ENCODE measurements around the gene HINFP. TPM values are rescaled to one million over a fixed set of nuclear protein-coding genes. Genes with fewer than 3 reads are reported as not detected.
"Not testable (repeated sequence)": the region's sequence is repeated elsewhere in the genome, so short reads cannot be mapped to it uniquely, and the experiment has no call there.

HINFP gene
- total RNA-seq, 2 donors from 2014 or later = 11.9 to 28.3 TPM

GRCh38 chr11:119166368-119167076, 45.1 kb downstream of the HINFP start:
- intact Hi-C loops (cut with DNase I) = no loop called here
- no peak for TF ChIP-seq POLR2A (IDR thresholded peaks at IDR 0.05)
- TF ChIP-seq, protein P1, sequence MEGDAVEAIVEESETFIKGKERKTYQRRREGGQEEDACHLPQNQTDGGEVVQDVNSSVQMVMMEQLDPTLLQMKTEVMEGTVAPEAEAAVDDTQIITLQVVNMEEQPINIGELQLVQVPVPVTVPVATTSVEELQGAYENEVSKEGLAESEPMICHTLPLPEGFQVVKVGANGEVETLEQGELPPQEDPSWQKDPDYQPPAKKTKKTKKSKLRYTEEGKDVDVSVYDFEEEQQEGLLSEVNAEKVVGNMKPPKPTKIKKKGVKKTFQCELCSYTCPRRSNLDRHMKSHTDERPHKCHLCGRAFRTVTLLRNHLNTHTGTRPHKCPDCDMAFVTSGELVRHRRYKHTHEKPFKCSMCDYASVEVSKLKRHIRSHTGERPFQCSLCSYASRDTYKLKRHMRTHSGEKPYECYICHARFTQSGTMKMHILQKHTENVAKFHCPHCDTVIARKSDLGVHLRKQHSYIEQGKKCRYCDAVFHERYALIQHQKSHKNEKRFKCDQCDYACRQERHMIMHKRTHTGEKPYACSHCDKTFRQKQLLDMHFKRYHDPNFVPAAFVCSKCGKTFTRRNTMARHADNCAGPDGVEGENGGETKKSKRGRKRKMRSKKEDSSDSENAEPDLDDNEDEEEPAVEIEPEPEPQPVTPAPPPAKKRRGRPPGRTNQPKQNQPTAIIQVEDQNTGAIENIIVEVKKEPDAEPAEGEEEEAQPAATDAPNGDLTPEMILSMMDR (IDR thresholded peaks at IDR 0.05) = no peak
- no peak overlapping the region for H3K27ac ChIP-seq

DNA sequence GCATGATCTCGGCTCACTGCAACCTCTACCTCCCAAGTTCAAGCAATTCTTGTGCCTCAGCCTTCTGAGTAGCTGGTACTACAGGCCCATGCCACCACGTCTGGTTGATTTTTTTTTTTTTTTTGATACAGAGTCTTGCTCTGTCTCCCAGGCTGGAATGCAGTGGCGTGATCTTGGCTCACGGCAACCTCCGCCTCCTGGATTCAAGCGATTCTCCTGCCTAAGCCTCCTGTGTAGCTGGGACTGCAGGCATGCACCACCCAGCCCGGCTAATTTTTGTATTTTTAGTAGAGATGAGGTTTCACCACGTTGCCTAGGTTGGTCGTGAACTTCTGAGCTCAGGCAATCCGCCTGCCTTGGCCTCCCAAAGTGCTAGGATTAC, 45.7 kb downstream of the HINFP start:
- ATAC-seq = not testable (repeated sequence)

More at GRCh38 chr11:119166368-119167076, 45.1 kb downstream of the HINFP start:
- 56 to 80% methylated on average over 5 to 7 of the region's 8 CpGs for WGBS, 2 donors
- no peak overlapping the region for H3K4me3 ChIP-seq
- peaks cover 17% of the 10 kb centered on the region for H3K4me1 ChIP-seq
- ATAC-seq (no peak), DNase-seq (no peak)
- H3K36me3 ChIP-seq (replicated peaks in 1 of 2; ENCODE audit: insufficient read depth in 1 of 2, low read depth in 2 of 2) = no peaks in the 10 kb centered on the region
- H3K9me3 ChIP-seq = no peaks in the 10 kb centered on the region
- no peaks in the 10 kb centered on the region for H3K27me3 ChIP-seq

DNA sequence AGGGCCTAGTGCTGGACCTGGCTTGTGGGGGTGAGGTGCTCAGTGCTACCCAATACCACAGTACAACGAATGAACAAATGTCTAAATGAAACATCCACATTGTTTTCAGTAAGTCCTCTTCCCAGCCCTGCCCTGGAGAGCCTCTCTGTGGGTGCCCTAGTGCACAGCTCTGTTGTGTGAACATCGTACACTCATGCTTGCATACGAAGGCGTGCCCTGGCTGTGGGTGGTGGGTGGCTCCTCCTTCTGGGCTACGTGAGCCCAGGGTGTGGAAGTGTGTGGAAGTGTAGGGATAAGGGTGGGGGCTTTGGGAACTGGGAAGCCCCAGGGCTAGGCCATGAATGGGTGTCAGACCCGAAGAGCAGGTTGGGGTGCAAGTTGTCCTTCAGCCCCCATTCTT, 46.6 kb downstream of the HINFP start:
- no peaks in the 10 kb centered on the region for H3K9me3 ChIP-seq
- no peak for DNase-seq
- ATAC-seq = no peak
- intact Hi-C loops (cut with DNase I) = no loop called here
- H3K27ac ChIP-seq = peak overlapping the region in 1 of 4 donors; percentile 94
- TF ChIP-seq POLR2A (IDR thresholded peaks at IDR 0.05) = no peak
- TF ChIP-seq, protein P1 (IDR thresholded peaks at IDR 0.05) = no peak
- H3K4me1 ChIP-seq = peaks cover 21% of the 10 kb centered on the region
- 59 to 64% methylated on average over 3 to 6 of the region's 6 CpGs for WGBS, 2 donors
- H3K36me3 ChIP-seq (replicated peaks in 1 of 2; ENCODE audit: insufficient read depth in 1 of 2, low read depth in 2 of 2) = no peaks in the 10 kb centered on the region
- H3K4me3 ChIP-seq = no peak overlapping the region
- H3K27me3 ChIP-seq = no peaks in the 10 kb centered on the region

More for the DNA sequence above, 45.7 kb downstream of the HINFP start:
- H3K27ac ChIP-seq; H3K4me3 ChIP-seq; DNase-seq; H3K27me3 ChIP-seq; H3K9me3 ChIP-seq; H3K36me3 ChIP-seq (replicated peaks in 1 of 2; ENCODE audit: insufficient read depth in 1 of 2, low read depth in 2 of 2); intact Hi-C loops (cut with DNase I): not testable (repeated sequence)
- peaks cover 21% of the 10 kb centered on the region for H3K4me1 ChIP-seq
- WGBS, 2 donors = 76 to 80% methylated on average over 10 of the region's 10 CpGs

GRCh38 chr11:119168471-119169281, 47.3 kb downstream of the HINFP start, which contains the start of gene NLRX1:
TSS of gene NLRX1 (plus strand) at chr11:119168725. CDS start at chr11:119171404, 2,679 bp downstream.
- H3K9me3 ChIP-seq = no peaks in the 10 kb centered on the region
- peak within 1 kb of the TSS; percentile 94 to 99 (median 96) for H3K27ac ChIP-seq
- WGBS, 2 donors = 4 to 13% methylated on average over 19 to 60 of the region's 63 CpGs
- TF ChIP-seq POLR2A (IDR thresholded peaks at IDR 0.05) = peak; percentile 80 to 90 (median 88)
- TF ChIP-seq, protein P1 (IDR thresholded peaks at IDR 0.05) = peak; percentile 83 to 97 (median 95)
- intact Hi-C loops (cut with DNase I) = no loop called here
- no peaks in the 10 kb centered on the region for H3K36me3 ChIP-seq (replicated peaks in 1 of 2; ENCODE audit: insufficient read depth in 1 of 2, low read depth in 2 of 2)
- H3K4me1 ChIP-seq = peaks cover 21% of the 10 kb centered on the region
- no peaks in the 10 kb centered on the region for H3K27me3 ChIP-seq
- ATAC-seq = peak; percentile 94
- H3K4me3 ChIP-seq = peak within 1 kb of the TSS; percentile 68 to 74
- DNase-seq = peak; percentile 87 to 89 (median 88)

GRCh38 chr11:119169282-119169719, 47.9 kb downstream of the HINFP start:
- Histone ChIP-seq H3K36me3 (replicated peaks in 1 of 2; ENCODE audit: insufficient read depth in 1 of 2, low read depth in 2 of 2) (no peaks in the 10 kb centered on the region), H3K4me3 (peak overlapping the region; percentile 68 to 74), H3K4me1 (peaks cover 21% of the 10 kb centered on the region), H3K27ac (peak overlapping the region; percentile 94 to 99 (median 96)), H3K27me3 (no peaks in the 10 kb centered on the region), H3K9me3 (no peaks in the 10 kb centered on the region)
- ATAC-seq (peak; percentile 60), DNase-seq (peak; percentile 49 to 74 (median 68))
- intact Hi-C loops (cut with DNase I) = no loop called here
- 11 to 43% methylated on average over 2 to 15 of the region's 15 CpGs for WGBS, 2 donors
- TF ChIP-seq POLR2A (IDR thresholded peaks at IDR 0.05) = peak in 1 of 3 donors; percentile 33
- TF ChIP-seq, protein P1 (IDR thresholded peaks at IDR 0.05) = no peak

Data from body of pancreas (tissue), 4 donors.